HG02884 (cell line): Measurements from ENCODE around the gene PCSK2.
A peak's percentile ranks its signal among the peaks of the same experiment; 100 is the strongest.

Experiments
- ATAC-seq: cut with Tn5 transposase; IDR thresholded peaks from one replicate; pipeline ENCODE4 v1.9.1; 2021; ENCODE audit warnings: mild to moderate bottlenecking, moderate library complexity; ENCODE audit not compliant: unreplicated experiment

Gene PCSK2

DNA sequence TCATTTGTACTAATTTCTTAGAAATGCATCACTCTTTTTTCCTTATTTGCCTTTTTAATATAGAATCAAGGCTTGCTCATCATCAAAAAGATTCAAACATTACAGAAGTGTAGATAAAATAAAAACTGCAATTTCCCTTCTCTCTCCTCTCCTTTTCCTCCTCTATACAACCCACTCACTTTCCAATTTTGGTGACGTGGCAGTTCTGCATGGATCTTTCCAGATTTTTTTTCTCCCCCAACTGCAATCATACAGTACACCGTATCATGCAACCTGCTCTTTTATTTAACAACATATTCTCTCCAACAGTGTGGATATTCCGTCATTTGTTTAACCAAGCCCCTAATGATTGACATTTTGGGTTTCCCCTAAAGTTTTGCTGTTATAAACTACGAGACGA is 163.8 kb downstream of the PCSK2 start:
- no peak for ATAC-seq

GRCh38 chr20:17391127-17391771 is 164.4 kb downstream of the PCSK2 start:
- ATAC-seq, result no peak

- ATAC-seq, result no peak
Observed at GRCh38 chr20:17394411-17394810, 167.6 kb downstream of the PCSK2 start.

- no peak for ATAC-seq
Observed at GRCh38 chr20:17395729-17396128, 168.9 kb downstream of the PCSK2 start.

- ATAC-seq, result no peak
Observed at GRCh38 chr20:17399303-17399985, 172.6 kb downstream of the PCSK2 start.

- ATAC-seq, result no peak
Observed at GRCh38 chr20:17403461-17403860, 176.6 kb downstream of the PCSK2 start.

DNA sequence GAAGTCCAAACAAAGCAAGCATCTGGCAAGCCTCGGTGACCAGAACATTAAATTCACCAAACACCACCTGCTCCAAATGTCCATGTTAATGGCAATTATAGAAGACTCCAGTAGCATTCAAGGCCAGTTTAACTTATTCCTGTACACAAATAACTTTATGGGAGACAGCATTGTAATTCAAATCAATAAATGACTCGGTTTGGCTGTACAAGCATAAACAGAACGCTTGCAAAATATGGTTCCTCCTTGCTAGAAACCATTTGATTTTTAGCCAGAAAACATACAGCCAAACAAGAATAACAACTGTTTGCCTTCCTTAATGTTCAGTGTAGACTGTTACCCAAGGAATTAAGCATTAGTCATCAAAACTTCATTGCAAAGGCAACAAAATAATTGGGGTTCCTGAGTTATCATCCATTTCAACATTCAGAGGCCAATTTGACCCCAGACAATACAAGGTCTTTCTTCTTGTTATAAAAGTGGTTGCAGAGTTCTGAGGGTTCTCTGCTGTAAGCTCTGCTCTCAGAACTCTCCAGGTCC is 179.3 kb downstream of the PCSK2 start:
- ATAC-seq, result no peak

- no peak for ATAC-seq
Observed at GRCh38 chr20:17407550-17407949, 180.7 kb downstream of the PCSK2 start.

DNA sequence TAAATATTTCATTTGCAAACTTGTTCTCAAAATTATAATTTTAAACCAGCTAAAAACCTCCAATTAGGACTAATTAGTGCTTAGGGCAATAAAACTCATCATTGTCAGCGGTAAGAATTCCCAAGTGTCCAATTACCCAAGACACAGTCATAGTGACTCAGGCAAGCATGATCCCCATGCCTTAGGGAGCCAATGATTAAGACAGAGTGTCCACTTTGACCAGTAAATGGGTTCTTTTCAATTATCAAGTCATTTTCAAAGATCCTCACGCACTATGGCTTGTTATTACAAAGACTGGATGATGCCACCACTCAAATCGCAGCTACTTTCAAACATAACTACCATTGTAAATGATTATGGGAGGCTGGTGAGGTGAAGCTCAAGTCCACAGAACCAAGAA is 190.4 kb downstream of the PCSK2 start:
- ATAC-seq, result no peak

GRCh38 chr20:17418737-17419136 is 191.9 kb downstream of the PCSK2 start:
- ATAC-seq, result no peak

DNA sequence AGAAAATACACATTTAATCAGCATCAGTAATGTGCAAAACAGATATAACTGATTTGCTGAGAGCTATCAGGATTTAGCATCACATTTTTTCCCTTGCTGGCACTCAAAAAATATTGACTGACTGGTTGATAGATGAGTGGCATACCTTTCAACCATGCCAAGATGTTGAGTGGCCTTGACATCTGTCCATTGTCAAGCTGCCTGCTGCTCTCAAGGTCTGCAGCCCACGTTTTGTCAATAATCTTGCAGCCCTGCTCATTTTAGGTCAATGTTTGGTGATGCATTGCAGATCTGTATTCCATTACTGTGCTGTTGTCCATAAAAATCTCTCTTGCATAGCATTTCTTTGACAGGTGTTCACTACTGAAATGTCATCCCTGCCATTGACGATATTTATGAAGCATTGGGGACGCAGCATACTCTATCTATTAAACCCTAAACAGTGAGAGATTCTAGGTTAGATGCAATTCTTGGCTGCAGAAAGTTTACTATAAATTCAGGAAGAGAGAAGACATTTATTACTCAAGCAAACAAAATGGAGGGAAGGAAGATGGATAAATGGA is 192.7 kb downstream of the PCSK2 start:
- no peak for ATAC-seq

DNA sequence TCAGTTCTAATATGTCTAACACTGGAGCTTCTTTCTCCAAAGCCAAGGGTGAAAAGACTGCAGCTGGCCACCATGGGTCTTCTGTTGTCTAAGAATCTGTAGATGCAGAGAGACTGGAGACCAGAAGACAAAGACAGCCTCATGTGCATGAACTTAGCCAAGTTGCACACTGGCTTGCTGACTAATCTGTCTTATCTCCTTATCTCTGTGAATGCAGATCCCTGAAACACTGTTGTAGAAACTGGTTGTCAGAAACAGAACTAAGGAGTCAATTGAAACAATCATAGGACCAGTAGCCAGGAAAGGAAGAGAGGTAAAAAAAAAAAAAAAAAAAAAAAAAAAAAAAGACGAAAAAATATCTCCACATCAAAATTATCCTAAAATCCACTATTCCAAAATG is 194.7 kb downstream of the PCSK2 start:
- ATAC-seq, result no peak

DNA sequence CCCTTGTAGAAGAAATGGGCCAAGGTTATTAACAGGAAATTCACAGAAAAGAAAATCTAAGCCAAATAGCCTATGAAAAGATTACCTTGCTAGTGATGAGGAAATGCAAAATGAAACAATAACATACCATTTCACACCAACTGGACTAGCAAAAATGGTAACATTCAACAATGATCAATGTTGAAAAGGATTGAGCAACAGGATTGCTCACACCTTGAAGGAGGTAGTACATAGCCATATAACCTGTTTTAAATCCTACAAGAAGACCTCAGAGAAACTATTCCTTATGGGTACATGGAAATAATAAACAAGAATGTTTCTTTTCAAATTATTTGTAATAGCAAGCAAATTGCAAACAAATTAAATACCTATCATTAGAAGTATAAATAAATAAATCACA is 196.9 kb downstream of the PCSK2 start:
- no peak for ATAC-seq

- no peak for ATAC-seq
Observed at GRCh38 chr20:17427638-17428037, 200.8 kb downstream of the PCSK2 start.

- no peak for ATAC-seq
Observed at GRCh38 chr20:17430125-17430950, 203.5 kb downstream of the PCSK2 start.

DNA sequence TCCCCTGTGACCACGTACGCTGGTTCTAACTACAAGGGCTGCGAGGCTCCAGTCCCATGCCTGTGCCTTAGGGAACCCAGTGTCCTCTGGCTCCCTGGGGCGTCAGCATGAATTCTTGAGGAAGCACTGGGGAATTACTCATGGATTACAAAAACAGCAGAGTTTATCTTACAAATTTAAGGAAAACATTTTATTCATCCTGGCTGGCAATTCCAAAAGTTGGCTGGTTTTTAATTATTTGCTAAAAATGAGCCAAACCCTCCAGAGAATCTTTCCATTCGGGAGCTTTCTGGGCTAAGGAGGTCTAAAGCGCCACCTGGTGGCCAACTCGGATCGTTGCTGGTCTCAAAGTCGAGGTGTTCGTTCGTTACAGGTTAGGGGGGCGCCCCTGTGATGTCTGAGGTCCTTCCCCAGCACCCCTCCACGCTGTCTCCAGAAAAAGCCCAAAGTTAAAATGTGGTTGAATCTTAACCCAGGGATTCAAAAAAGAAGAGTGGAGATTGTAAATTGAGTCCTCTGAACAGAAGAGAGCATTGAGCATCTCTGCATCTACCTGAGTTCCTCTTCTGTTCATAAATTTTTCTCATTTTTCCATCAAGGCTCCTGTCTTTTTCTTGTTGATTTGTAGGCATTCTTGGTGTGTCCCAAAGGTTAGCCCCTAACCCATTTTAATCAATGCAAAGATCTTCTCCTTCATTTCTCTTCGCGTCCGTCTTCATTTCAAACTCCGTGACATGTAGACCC is 205.0 kb downstream of the PCSK2 start:
- peak; percentile 52 for ATAC-seq

- ATAC-seq, result no peak
Observed at GRCh38 chr20:17436664-17437063, 209.8 kb downstream of the PCSK2 start.

DNA sequence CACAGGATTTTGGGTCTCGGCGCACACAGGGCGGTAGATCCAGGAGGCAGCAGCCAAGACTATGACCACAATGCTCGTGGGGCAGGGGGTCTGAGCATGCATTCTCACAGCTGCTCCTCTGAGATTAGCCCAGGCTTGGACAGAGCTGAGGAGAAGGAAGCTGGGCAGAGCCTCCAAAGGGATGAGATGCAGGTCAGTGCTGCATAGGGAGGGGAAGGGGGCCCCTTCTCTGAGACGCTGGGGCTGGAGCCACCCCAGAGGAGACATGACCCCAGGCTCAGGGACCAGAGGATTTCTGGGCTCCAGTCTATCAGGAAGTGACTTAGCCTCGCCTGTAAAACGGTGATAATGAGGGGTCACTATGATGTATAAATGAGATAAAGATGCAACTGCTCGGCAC is 210.4 kb downstream of the PCSK2 start:
- ATAC-seq, result no peak

GRCh38 chr20:17438436-17439039 is 211.7 kb downstream of the PCSK2 start:
- ATAC-seq, result no peak

DNA sequence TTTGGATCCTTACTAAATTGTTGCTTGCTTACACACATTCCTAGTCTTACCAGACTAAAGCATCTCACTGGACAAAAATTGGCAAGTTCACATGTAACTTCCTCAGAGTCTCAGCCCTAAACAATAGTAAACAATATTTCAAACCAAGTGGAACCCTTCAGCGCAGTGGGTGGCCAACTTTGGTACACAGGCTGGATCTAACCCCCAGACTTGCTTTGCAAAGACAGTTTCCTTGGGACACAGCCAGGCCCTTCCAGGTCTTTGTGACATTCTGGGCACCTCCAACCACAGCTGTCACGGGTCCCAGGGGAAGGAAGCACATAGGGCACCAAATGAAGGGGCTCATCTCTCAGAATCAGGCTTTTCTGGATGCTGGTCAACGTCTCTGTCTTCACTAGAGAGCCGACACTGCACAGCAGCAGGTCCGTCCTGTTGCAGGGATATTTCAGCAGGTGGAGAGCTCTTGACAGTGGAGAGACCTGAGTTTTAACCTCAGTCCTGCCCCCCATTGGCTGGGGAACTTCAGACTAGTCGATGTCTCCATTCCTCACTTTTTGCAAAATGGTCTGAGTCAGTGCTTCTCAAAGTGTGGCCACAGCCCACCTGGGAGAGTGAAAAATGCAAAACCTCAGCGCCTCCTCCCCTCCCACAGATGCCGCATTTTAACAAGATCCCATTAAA is 212.9 kb downstream of the PCSK2 start:
- no peak for ATAC-seq
